Lung (tissue), 12 donors: Measurements from ENCODE around the gene SCFD1. TPM values are rescaled to one million over a fixed set of nuclear protein-coding genes. Genes with fewer than 3 reads are reported as not detected.

Source experiments
- ATAC-seq: fragments of 200-7000 bp; cut with Tn5 transposase; one replicate; pipeline ENCODE4 v1.9.1; 2020; ENCODE audit warnings: moderate number of reproducible peaks; ENCODE audit not compliant: insufficient read depth, low FRiP score
- DNase-seq, 3 donors: peaks; one replicate each; pipeline ENCODE4 v3.0.0-alpha.2; 2013 to 2017
- H3K27ac ChIP-seq, 2 donors: one replicate each; pipeline ENCODE4 v1.5.1; 2013; ENCODE audit warnings: mild to moderate bottlenecking in 2 of 2, moderate library complexity in 2 of 2, control low read depth in 1 of 2, inconsistent platforms in 1 of 2, low read depth in 1 of 2, low read length in 1 of 2
- H3K27me3 ChIP-seq, 3 donors: one replicate each; pipeline ENCODE4 v1.5.1; 2013; ENCODE audit warnings: low read length in 2 of 3; ENCODE audit not compliant: control insufficient read depth in 3 of 3, insufficient read depth in 3 of 3
- H3K36me3 ChIP-seq, 4 donors: one replicate each; pipeline ENCODE4 v1.5.1; 2013; ENCODE audit warnings: low read length in 4 of 4, mild to moderate bottlenecking in 1 of 4, moderate library complexity in 1 of 4; ENCODE audit not compliant: control insufficient read depth in 4 of 4, insufficient read depth in 4 of 4
- H3K4me1 ChIP-seq, 5 donors: one replicate each; pipeline ENCODE4 v1.5.1; 2013; ENCODE audit warnings: low read length in 5 of 5, mild to moderate bottlenecking in 2 of 5, moderate library complexity in 1 of 5; ENCODE audit not compliant: control insufficient read depth in 5 of 5, insufficient read depth in 5 of 5
- H3K4me3 ChIP-seq: one replicate; pipeline ENCODE4 v1.5.1; 2013; ENCODE audit warnings: mild to moderate bottlenecking, control low read depth, moderate library complexity
- H3K9ac ChIP-seq, 2 donors: one replicate each; pipeline ENCODE4 v1.5.1; 2013; ENCODE audit warnings: low read length in 2 of 2, control low read depth in 1 of 2; ENCODE audit not compliant: insufficient read depth in 1 of 2
- H3K9me3 ChIP-seq, 4 donors: one replicate each; pipeline ENCODE4 v1.5.1; 2013; ENCODE audit warnings: low read length in 3 of 4, mild to moderate bottlenecking in 1 of 4, moderate library complexity in 1 of 4; ENCODE audit not compliant: control insufficient read depth in 4 of 4, insufficient read depth in 3 of 4
- WGBS, 2 donors: extraction: QIAGEN DNeasy Blood & Tissue Kit; methylation state at CpG; one replicate each; pipeline ENCODE4 v1.1.7; 2013; 5-methylcytosine and 5-hydroxymethylcytosine counted together
- polyA plus RNA-seq, 2 donors: library from polyadenylated mRNA; stranded (reverse); fragments of 200-250 nt; gene quantifications; one replicate each; pipeline ENCODE4 v1.2.1, GENCODE V29; 2013
- total RNA-seq, 2 donors: library from RNA; depleted of rRNA in 1 of 2; stranded (reverse); fragments of >200 nt in 1 of 2; gene quantifications; one replicate each; pipeline ENCODE4 v1.2.1, GENCODE V29; 2014 to 2021
- TF ChIP-seq, protein P1 (sequence below): IDR thresholded peaks from 2 replicates; pipeline ENCODE4 v1.5.1; 2012; ENCODE audit warnings: mild to moderate bottlenecking; ENCODE audit errors: control extremely low read depth, extremely low read depth
- donor health status: control.
- donor health status: control.
- donor health status: Bipolar disorder and iron deficiency.
- donor health status: healthy.
- donor health status: DM: yes; HTN: yes; CAD: no.

The SCFD1 gene
- total and polyA plus RNA-seq, 4 donors = 36.5 to 232 (median 87.7) TPM

DNA sequence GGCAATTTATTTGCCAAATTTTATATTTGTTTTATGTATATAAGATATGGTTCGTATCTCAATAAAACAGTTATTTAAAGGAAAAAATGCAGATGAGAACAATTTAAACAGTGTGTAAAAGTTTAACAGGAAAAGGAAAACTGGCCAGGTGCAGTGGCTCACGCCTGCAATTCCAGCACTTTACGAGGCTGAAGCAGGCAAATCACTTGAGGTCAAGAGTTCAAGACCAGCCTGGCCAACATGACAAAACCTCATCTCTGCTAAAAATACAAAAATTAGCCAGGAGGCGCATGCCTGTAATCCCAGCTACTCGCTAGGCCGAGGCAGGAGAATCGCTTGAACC, 40.9 kb upstream of the SCFD1 start:
- no peak for DNase-seq
- no peak overlapping the region for H3K27ac ChIP-seq
- TF ChIP-seq, protein P1, sequence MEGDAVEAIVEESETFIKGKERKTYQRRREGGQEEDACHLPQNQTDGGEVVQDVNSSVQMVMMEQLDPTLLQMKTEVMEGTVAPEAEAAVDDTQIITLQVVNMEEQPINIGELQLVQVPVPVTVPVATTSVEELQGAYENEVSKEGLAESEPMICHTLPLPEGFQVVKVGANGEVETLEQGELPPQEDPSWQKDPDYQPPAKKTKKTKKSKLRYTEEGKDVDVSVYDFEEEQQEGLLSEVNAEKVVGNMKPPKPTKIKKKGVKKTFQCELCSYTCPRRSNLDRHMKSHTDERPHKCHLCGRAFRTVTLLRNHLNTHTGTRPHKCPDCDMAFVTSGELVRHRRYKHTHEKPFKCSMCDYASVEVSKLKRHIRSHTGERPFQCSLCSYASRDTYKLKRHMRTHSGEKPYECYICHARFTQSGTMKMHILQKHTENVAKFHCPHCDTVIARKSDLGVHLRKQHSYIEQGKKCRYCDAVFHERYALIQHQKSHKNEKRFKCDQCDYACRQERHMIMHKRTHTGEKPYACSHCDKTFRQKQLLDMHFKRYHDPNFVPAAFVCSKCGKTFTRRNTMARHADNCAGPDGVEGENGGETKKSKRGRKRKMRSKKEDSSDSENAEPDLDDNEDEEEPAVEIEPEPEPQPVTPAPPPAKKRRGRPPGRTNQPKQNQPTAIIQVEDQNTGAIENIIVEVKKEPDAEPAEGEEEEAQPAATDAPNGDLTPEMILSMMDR = no peak
- peaks cover 0 to 3% (median 1%) of the 10 kb centered on the region in 4 donors for H3K9me3 ChIP-seq
- no peaks in the 10 kb centered on the region for H3K4me1 ChIP-seq
- H3K36me3 ChIP-seq = peaks cover 0 to 4% (median 2%) of the 10 kb centered on the region in 4 donors
- no peaks in the 10 kb centered on the region for H3K27me3 ChIP-seq
- WGBS, 2 donors = 95% methylated on average over 7 of the region's 7 CpGs
- no peak overlapping the region for H3K9ac ChIP-seq
- ATAC-seq = no peak
- no peak overlapping the region for H3K4me3 ChIP-seq

DNA sequence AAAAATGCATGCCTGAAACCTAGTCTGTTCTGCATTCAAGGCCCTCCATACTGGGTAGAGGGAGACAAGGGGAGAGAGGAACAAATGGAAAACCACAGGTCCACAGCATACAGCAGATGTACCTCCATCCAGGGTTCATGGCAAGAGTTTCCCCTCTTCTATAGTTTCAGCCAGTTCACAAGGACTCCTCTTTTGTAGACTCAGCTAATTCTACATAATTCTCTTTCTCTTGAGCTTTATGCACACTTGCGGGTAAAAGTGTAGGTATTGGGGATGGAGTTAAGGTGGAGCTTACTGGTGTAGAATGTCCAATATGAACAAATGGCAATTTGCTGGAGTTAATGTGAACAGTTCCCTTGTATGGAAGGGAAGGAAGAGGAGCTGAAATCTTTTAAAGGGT, 39.7 kb upstream of the SCFD1 start:
- WGBS, 2 donors = 100% methylated on average over 1 of the region's 1 CpG
- Histone ChIP-seq H3K36me3 (peaks cover 0 to 4% (median 2%) of the 10 kb centered on the region in 4 donors), H3K27ac (no peak overlapping the region), H3K4me1 (no peaks in the 10 kb centered on the region), H3K27me3 (no peaks in the 10 kb centered on the region), H3K9ac (no peak overlapping the region), H3K4me3 (no peak overlapping the region), H3K9me3 (peaks cover 0 to 3% (median 1%) of the 10 kb centered on the region in 4 donors)
- DNase-seq = no peak
- TF ChIP-seq, protein P1 = no peak
- no peak for ATAC-seq

DNA sequence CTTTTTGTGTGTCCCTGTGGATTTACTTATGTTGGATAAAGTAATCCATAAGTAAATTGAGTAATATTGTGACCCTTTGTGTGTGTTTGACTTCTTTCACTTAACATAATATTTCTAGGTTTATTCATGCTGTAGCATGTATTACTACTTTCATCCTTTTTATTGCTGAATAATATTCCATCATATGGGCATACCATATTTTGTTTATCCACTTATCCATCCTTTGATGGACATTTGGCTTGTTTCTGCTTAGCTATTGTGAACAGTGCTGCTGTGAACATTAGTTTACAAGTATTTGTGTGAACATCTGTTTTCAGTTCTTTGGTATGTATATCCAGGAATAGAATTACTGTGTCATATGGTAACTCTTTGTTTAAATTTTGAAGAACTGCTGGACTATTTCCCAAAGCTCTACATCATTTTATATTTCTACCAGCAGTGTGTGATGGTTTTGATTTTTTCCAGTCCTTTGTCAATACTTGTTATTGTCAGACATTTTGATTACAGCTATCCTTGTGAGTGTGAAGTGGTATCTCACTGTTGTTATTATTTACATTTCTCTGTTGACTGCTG, 38.0 kb upstream of the SCFD1 start:
- no peak for DNase-seq
- H3K36me3 ChIP-seq = peaks cover 0 to 8% (median 5%) of the 10 kb centered on the region in 4 donors
- peaks cover 0 to 3% (median 1%) of the 10 kb centered on the region in 4 donors for H3K9me3 ChIP-seq
- TF ChIP-seq, protein P1 = no peak
- no peak overlapping the region for H3K27ac ChIP-seq
- no peak overlapping the region for H3K9ac ChIP-seq
- no peak for ATAC-seq
- H3K4me3 ChIP-seq = no peak overlapping the region
- H3K4me1 ChIP-seq = no peaks in the 10 kb centered on the region
- H3K27me3 ChIP-seq = no peaks in the 10 kb centered on the region

DNA sequence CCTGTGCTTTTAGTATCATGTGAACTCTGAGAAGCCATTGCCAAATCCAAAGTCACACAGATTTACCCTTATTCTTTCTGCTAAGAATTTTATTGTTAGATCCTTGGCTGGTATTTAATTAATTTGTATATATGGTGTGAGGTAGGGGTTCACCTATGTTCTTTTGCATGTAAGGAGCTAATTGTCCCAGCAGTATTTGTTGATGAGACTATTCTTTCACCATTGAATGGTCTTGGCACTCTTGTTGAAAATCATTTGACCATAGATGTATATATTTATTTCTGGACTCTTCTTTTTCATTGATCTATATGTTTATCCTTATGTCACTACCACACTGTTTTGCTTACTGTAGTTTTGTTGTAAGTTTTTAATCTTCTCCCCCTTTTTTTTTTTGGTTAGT, 36.9 kb upstream of the SCFD1 start:
- Histone ChIP-seq H3K4me3 (no peak overlapping the region), H3K9ac (no peak overlapping the region), H3K27me3 (no peaks in the 10 kb centered on the region), H3K36me3 (peaks cover 0 to 16% (median 6%) of the 10 kb centered on the region in 4 donors), H3K27ac (no peak overlapping the region), H3K4me1 (no peaks in the 10 kb centered on the region), H3K9me3 (peaks cover 0 to 3% (median 1%) of the 10 kb centered on the region in 4 donors)
- ATAC-seq (no peak), DNase-seq (no peak)
- TF ChIP-seq, protein P1 = no peak
